WTC11 (cell line): ENCODE data around the gene AVPI1. TPM values are rescaled to one million over a fixed set of nuclear protein-coding genes. Genes with fewer than 3 reads are reported as not detected.

Experiments used
- ATAC-seq: fragments of 200-7000 bp; cut with Tn5 transposase; 2 replicates; pipeline ENCODE4 v1.10.0; 2021; ENCODE audit warnings: mild to moderate bottlenecking, moderate library complexity
- CTCF ChIA-PET: fragments of 300-600 bp; sonication (Branson Sonifier 250); formaldehyde crosslinking; loops from one replicate; lab custom pipeline; 2021; ENCODE audit warnings: antibody characterized with exemption; lab: Charles Lee
- POLR2A ChIA-PET: fragments of 350-600 bp; sonication (Branson Sonifier 250); formaldehyde crosslinking; loops from one replicate; lab custom pipeline; 2021; ENCODE audit warnings: antibody characterized with exemption; lab: Charles Lee
- DNase-seq: peaks from one replicate; pipeline ENCODE4 v3.0.0; 2021; ENCODE audit warnings: low spot score
- H3K27ac Mint-ChIP-seq: 2 replicates; pipeline ENCODE4 v1.8.0; 2021; ENCODE audit warnings: mixed read lengths
- H3K27me3 Mint-ChIP-seq: 2 replicates; pipeline ENCODE4 v1.8.0; 2021; ENCODE audit warnings: low read depth, mild to moderate bottlenecking, moderate library complexity, mixed read lengths
- H3K36me3 Mint-ChIP-seq: 2 replicates; pipeline ENCODE4 v1.8.0; 2021; ENCODE audit warnings: mixed read lengths
- H3K4me1 Mint-ChIP-seq: 2 replicates; pipeline ENCODE4 v1.8.0; 2022; ENCODE audit warnings: mixed read lengths
- H3K4me3 Mint-ChIP-seq: 2 replicates; pipeline ENCODE4 v1.8.0; 2021; ENCODE audit warnings: mild to moderate bottlenecking, moderate library complexity, mixed read lengths
- H3K9me3 Mint-ChIP-seq: 2 replicates; pipeline ENCODE4 v1.8.0; 2021; ENCODE audit warnings: mixed read lengths
- AFF4 ChIP-seq: sonication (generic); formaldehyde crosslinking; IDR thresholded peaks from 2 replicates; pipeline ENCODE4 v1.8.1; 2023; ENCODE audit warnings: mild to moderate bottlenecking, missing genetic modification reagents, borderline replicate concordance
- ARID4B ChIP-seq: sonication (generic); formaldehyde crosslinking; IDR thresholded peaks from 2 replicates; pipeline ENCODE4 v1.8.0; 2023; ENCODE audit warnings: missing genetic modification reagents, mild to moderate bottlenecking, borderline replicate concordance
- ATF3 ChIP-seq: sonication (generic); formaldehyde crosslinking; conservative IDR thresholded peaks from 2 replicates; pipeline ENCODE4 v1.8.1; 2022; ENCODE audit warnings: mild to moderate bottlenecking, missing genetic modification reagents
- CREB1 ChIP-seq: sonication (generic); formaldehyde crosslinking; IDR thresholded peaks from 2 replicates; pipeline ENCODE4 v1.8.0; 2023; ENCODE audit warnings: mild to moderate bottlenecking, missing genetic modification reagents
- ELF4 ChIP-seq: sonication (generic); formaldehyde crosslinking; IDR thresholded peaks from 2 replicates; pipeline ENCODE4 v1.8.1; 2022; ENCODE audit warnings: low read depth, mild to moderate bottlenecking, moderate library complexity, missing genetic modification reagents
- GABPB1 ChIP-seq: sonication (generic); formaldehyde crosslinking; IDR thresholded peaks from 2 replicates; pipeline ENCODE4 v1.8.1; 2023; ENCODE audit warnings: mild to moderate bottlenecking, missing genetic modification reagents
- JUN ChIP-seq: sonication (generic); formaldehyde crosslinking; IDR thresholded peaks from 2 replicates; pipeline ENCODE4 v1.8.0; 2023; ENCODE audit warnings: mild to moderate bottlenecking, missing genetic modification reagents
- KAT7 ChIP-seq: sonication (generic); formaldehyde crosslinking; IDR thresholded peaks from 2 replicates; pipeline ENCODE4 v1.8.1; 2023; ENCODE audit warnings: missing genetic modification reagents, mild to moderate bottlenecking, borderline replicate concordance
- NFATC4 ChIP-seq: fragments of 250-450 bp; sonication (Bioruptor Pico); IDR thresholded peaks from 2 replicates; pipeline ENCODE4 v1.9.0; 2021; ENCODE audit warnings: mild to moderate bottlenecking
- RELA ChIP-seq: sonication (generic); formaldehyde crosslinking; IDR thresholded peaks from 2 replicates; pipeline ENCODE4 v1.8.1; 2022; ENCODE audit warnings: missing genetic modification reagents, mild to moderate bottlenecking, borderline replicate concordance
- SMAD4 ChIP-seq: sonication (generic); formaldehyde crosslinking; IDR thresholded peaks from 2 replicates; pipeline ENCODE4 v1.8.0; 2022; ENCODE audit warnings: mild to moderate bottlenecking, missing genetic modification reagents
- USF1 ChIP-seq: sonication (generic); formaldehyde crosslinking; IDR thresholded peaks from 2 replicates; pipeline ENCODE4 v1.8.0; 2022; ENCODE audit warnings: mild to moderate bottlenecking, missing genetic modification reagents
- ZNF317 ChIP-seq: sonication (generic); formaldehyde crosslinking; IDR thresholded peaks from 2 replicates; pipeline ENCODE4 v1.8.1; 2023; ENCODE audit warnings: low read depth, mild to moderate bottlenecking, moderate library complexity, missing genetic modification reagents, borderline replicate concordance
- ZNF512 ChIP-seq: sonication (generic); formaldehyde crosslinking; IDR thresholded peaks from 2 replicates; pipeline ENCODE4 v1.8.1; 2022; ENCODE audit warnings: missing genetic modification reagents, borderline replicate concordance
- ZSCAN18 ChIP-seq: fragments of 250-450 bp; sonication (Bioruptor Pico); IDR thresholded peaks from 2 replicates; pipeline ENCODE4 v2.1.2; 2022; ENCODE audit warnings: mild to moderate bottlenecking, moderate library complexity
- total RNA-seq: library from RNA; stranded (reverse); gene quantifications from 3 replicates; pipeline ENCODE4 v1.2.3, GENCODE V29; 2021

Gene AVPI1
- total RNA-seq, 1 experiment from 2014 or later: 9.8 TPM

- TF ChIP-seq AFF4 (CRISPR knock-in tag) (no peak), CREB1 (CRISPR knock-in tag) (no peak), ZNF512 (CRISPR knock-in tag) (no peak), ZSCAN18 (CRISPR knock-in tag) (no peak)
These were observed 32.6 kb upstream of the AVPI1 start (continued) for GRCh38 chr10:97719602-97720001.

- Mint-ChIP-seq H3K36me3 (peaks cover 10% of the 10 kb centered on the region), H3K27me3 (no peaks in the 10 kb centered on the region), H3K4me1 (peaks cover 45% of the 10 kb centered on the region)
- POLR2A ChIA-PET: interaction anchor here (0.6 to 1.4 kb wide), 3 partner anchors 10 to 54 kb away, joined by 4 read pairs; partner anchors contain the start of gene AVPI1
- TF ChIP-seq ZSCAN18 (CRISPR knock-in tag) (no peak), ATF3 (no peak), NFATC4 (CRISPR knock-in tag) (no peak), RELA (CRISPR knock-in tag) (no peak), KAT7 (CRISPR knock-in tag) (no peak), ELF4 (CRISPR knock-in tag) (no peak), USF1 (no peak), SMAD4 (CRISPR knock-in tag) (no peak), AFF4 (CRISPR knock-in tag) (no peak), GABPB1 (CRISPR knock-in tag) (no peak), ARID4B (CRISPR knock-in tag) (no peak), JUN (no peak), ZNF317 (no peak)
- TF ChIP-seq, all 79 proteins: peak for 0
- DNase-seq: peak; percentile 20
- 0 out of 2 replicates have a peak overlapping the region, but pooled peaks have one; percentile 6 for H3K4me3 Mint-ChIP-seq
- peak overlapping the region; percentile 92 for H3K27ac Mint-ChIP-seq
- CTCF ChIA-PET: interaction anchor here (0.8 to 3.9 kb wide), 4 partner anchors 9 to 32 kb away, joined by 3 to 26 read pairs (median 8); partner anchors contain the start of gene AVPI1
- peak; percentile 2 for ATAC-seq
- H3K9me3 Mint-ChIP-seq: no peaks in the 10 kb centered on the region
These were observed 31.7 kb upstream of the AVPI1 start for GRCh38 chr10:97718659-97719142.
